K562 (cell line): ENCODE measurements around the gene C1orf167. TPM values are rescaled to one million over a fixed set of nuclear protein-coding genes. Genes with fewer than 3 reads are reported as not detected.

Source experiments
- ARID4B ChIP-seq: sonication (generic); formaldehyde crosslinking; IDR thresholded peaks from 2 replicates; pipeline ENCODE4 v1.8.0; 2022; ENCODE audit warnings: mild to moderate bottlenecking, missing genetic modification reagents
- ATF2 ChIP-seq: sonication (generic); formaldehyde crosslinking; IDR thresholded peaks from 2 replicates; pipeline ENCODE4 v1.8.1; 2022; ENCODE audit warnings: missing genetic modification reagents
- CBX1 ChIP-seq: sonication (generic); IDR thresholded peaks from 2 replicates; pipeline ENCODE4 v1.6.1; 2016; ENCODE audit warnings: antibody characterized with exemption, low read depth, mild to moderate bottlenecking
- CC2D1A ChIP-seq: fragments of 450-650 bp; IDR thresholded peaks from 2 replicates; pipeline ENCODE4 v1.6.1; 2017; ENCODE audit warnings: mild to moderate bottlenecking
- CHAMP1 ChIP-seq: fragments of 450-650 bp; IDR thresholded peaks from 2 replicates; pipeline ENCODE4 v1.6.1; 2016; ENCODE audit warnings: mild to moderate bottlenecking
- IRF1 ChIP-seq: sonication (generic); formaldehyde crosslinking; IDR thresholded peaks from 2 replicates; pipeline ENCODE4 v1.8.0; 2022; ENCODE audit warnings: missing genetic modification reagents, mild to moderate bottlenecking, borderline replicate concordance
- JUNB ChIP-seq: fragments of 450-650 bp; formaldehyde crosslinking; conservative IDR thresholded peaks from 2 replicates; pipeline ENCODE4 v1.4.0; 2020; ENCODE audit warnings: mild to moderate bottlenecking
- MXD1 ChIP-seq: fragments of 250-450 bp; sonication (Bioruptor Pico); IDR thresholded peaks from 2 replicates; pipeline ENCODE4 v1.8.0; 2021; ENCODE audit warnings: borderline replicate concordance, mild to moderate bottlenecking, moderate library complexity; ENCODE audit not compliant: poor library complexity, severe bottlenecking
- RB1 ChIP-seq: fragments of 450-650 bp; IDR thresholded peaks from 2 replicates; pipeline ENCODE4 v1.6.1; 2017; ENCODE audit warnings: low read depth, mild to moderate bottlenecking
- SRF ChIP-seq, 2 experiments: fragments of 250-450, 450-650 bp in 1 of 2; sonication (Bioruptor Pico) in 1 of 2; sonication (generic) in 1 of 2; formaldehyde crosslinking; IDR thresholded peaks; 2 replicates each; pipeline versions ENCODE4 v1.5.0 to v1.5.1; 2020 to 2022; ENCODE audit warnings: mild to moderate bottlenecking in 1 of 2, missing genetic modification reagents in 1 of 2
- ZNF134 ChIP-seq: fragments of 250-450 bp; sonication (Bioruptor Pico); conservative IDR thresholded peaks from 2 replicates; pipeline ENCODE4 v1.4.0; 2020
- ZNF3 ChIP-seq: fragments of 250-450 bp; sonication (Bioruptor Pico); IDR thresholded peaks from 2 replicates; pipeline ENCODE4 v1.5.0; 2021; ENCODE audit warnings: mild to moderate bottlenecking, moderate library complexity
- ZNF324 ChIP-seq: fragments of 250-450 bp; sonication (Bioruptor Pico); IDR thresholded peaks from 2 replicates; pipeline ENCODE4 v1.4.0; 2020; ENCODE audit warnings: mild to moderate bottlenecking
- ZNF583 ChIP-seq: fragments of 250-450 bp; sonication (Bioruptor Pico); IDR thresholded peaks from 2 replicates; pipeline ENCODE4 v1.4.0; 2020
- ZNF589 ChIP-seq: fragments of 200-800 bp; sonication (Bioruptor generic); IDR thresholded peaks from 2 replicates; pipeline ENCODE4 v1.6.1; 2016; ENCODE audit warnings: low read depth, missing genetic modification characterization, missing compliant biosample characterization
- polyA plus RNA-seq, 8 experiments: library from polyadenylated mRNA; depleted of rRNA in 4 of 8; stranded (reverse) in 5 of 8; unstranded in 3 of 8; fragments of >200 nt; fragmentation: Nextera tagmentation in 2 of 8; fragmentation: Illumina TruSeq in 1 of 8; extraction: Ambion mirVana in 2 of 8; extraction: Trizol in 1 of 8; gene quantifications; 2 replicates each; pipeline versions ENCODE4 v1.2.1 to v1.2.3, GENCODE V29; 2011 to 2014; ENCODE audit warnings: inconsistent platforms in 1 of 8, missing spikeins in 1 of 8
- total RNA-seq, 7 experiments: library from RNA; depleted of rRNA in 6 of 7; stranded (reverse); fragments of >200 nt in 6 of 7; fragmentation: Illumina TruSeq in 2 of 7; extraction: Trizol in 2 of 7; gene quantifications; 2 replicates each; pipeline versions ENCODE4 v1.2.1 to v1.2.3, GENCODE V29; 2011 to 2021; ENCODE audit warnings: low replicate concordance in 1 of 7

The C1orf167 gene
- total and polyA plus RNA-seq, 9 of the 15 experiments (the other 6 are each of a cell fraction or from before 2014, with no cell fraction given): 0.22 to 0.86 (median 0.31) TPM; not detected in 2

- TF ChIP-seq ZNF134 (CRISPR knock-in tag): no peak
- TF ChIP-seq JUNB (CRISPR knock-in tag): no peak
- peak; percentile 96 for TF ChIP-seq ARID4B (CRISPR knock-in tag)
- TF ChIP-seq ZNF324: peak; percentile 42
- no peak for TF ChIP-seq CHAMP1
- TF ChIP-seq ZNF3 (CRISPR knock-in tag): no peak
- no peak for TF ChIP-seq ATF2 (CRISPR knock-in tag)
- peak; percentile 95 for TF ChIP-seq RB1
- TF ChIP-seq CC2D1A: no peak
- TF ChIP-seq MXD1 (CRISPR knock-in tag): no peak
- peak in 1 of 2 experiments; percentile 6; a peak in 1 of 4 replicates for TF ChIP-seq SRF (CRISPR knock-in tag; IDR thresholded peaks at IDR 0.05)
- no peak for TF ChIP-seq ZNF589 (CRISPR knock-in tag)
- TF ChIP-seq CBX1: no peak
- TF ChIP-seq ZNF583: no peak
- no peak for TF ChIP-seq IRF1 (CRISPR knock-in tag)
Observed at GRCh38 chr1:11735854-11736745, 25.9 kb upstream of the C1orf167 start, which contains the start of gene AGTRAP (continued).
